ENCODE measurements around the gene FAF1. TPM values are rescaled to one million over a fixed set of nuclear protein-coding genes. Genes with fewer than 3 reads are reported as not detected.

The FAF1 gene
- total and polyA plus RNA-seq, 2 donors (not counting 3 experiments of a cell fraction or from before 2014, with no cell fraction given): 9.0 to 57.6 TPM

GRCh38 chr1:50427086-50427817 lies 532.8 kb downstream of the FAF1 start:
- Histone ChIP-seq H3K27ac (ENCODE audit: insufficient read depth, low read depth, low read length) (no peak overlapping the region), H3K79me2 (ENCODE audit: control insufficient read depth, insufficient read depth, low read length) (no peaks in the 10 kb centered on the region), H3K9me3 (replicated peaks; ENCODE audit: control insufficient read depth, insufficient read depth, low read length) (no peaks in the 10 kb centered on the region), H2AFZ (ENCODE audit: low read depth, low read length) (no peak overlapping the region), H3K9me1 (replicated peaks; ENCODE audit: control insufficient read depth, extremely low read depth, insufficient read depth, low read length) (no peaks in the 10 kb centered on the region), H3K4me2 (ENCODE audit: insufficient read depth, low read length) (no peak overlapping the region), H3K4me3 (replicated peaks in 1 of 3; ENCODE audit: insufficient read depth in 1 of 3, low read depth in 1 of 3, low read length in 3 of 3) (no peak overlapping the region), H3K9ac (replicated peaks; ENCODE audit: extremely low read depth, insufficient read depth, low read length) (no peak overlapping the region), H3K4me1 (ENCODE audit: control insufficient read depth, extremely low read depth, insufficient read depth, low read length) (peaks cover 3% of the 10 kb centered on the region), H3K27me3 (ENCODE audit: control insufficient read depth in 2 of 2, insufficient read depth in 2 of 2, low read length in 2 of 2) (peaks cover 87 to 100% of the 10 kb centered on the region in 2 experiments), H3K36me3 (ENCODE audit: control insufficient read depth in 2 of 2, extremely low read depth in 1 of 2, insufficient read depth in 2 of 2, low read length in 2 of 2) (no peaks in the 10 kb centered on the region), H4K20me1 (replicated peaks; ENCODE audit: control insufficient read depth, extremely low read depth, insufficient read depth, low read length) (no peaks in the 10 kb centered on the region)
- BruUV-seq (replicated peaks): no TSS peak
- no peak for TF ChIP-seq CTCF (IDR thresholded peaks at IDR 0.05; ENCODE audit: extremely low read depth in 1 of 2, insufficient read depth in 1 of 2, low read depth in 1 of 2, low read length in 2 of 2)
- no peak for TF ChIP-seq POLR2AphosphoS5 (IDR thresholded peaks at IDR 0.05; ENCODE audit: insufficient read depth, low read depth, low read length)
- peak; percentile 100 for TF ChIP-seq EZH2 (IDR thresholded peaks at IDR 0.05; ENCODE audit: borderline replicate concordance, low read depth, low read length, severe bottlenecking)
- FAIRE-seq: no peak
- ChIA-PET CTCF (no interaction called here), POLR2A (no interaction called here)
- DNase-seq (ENCODE audit: low read depth, low spot score): no peak
- intact Hi-C loops (cut with micrococcal nuclease) (loop anchor here (5.0 kb wide), 1 partner anchor 550 kb away; no protein-coding TSS in a partner anchor), dilution Hi-C loops (cut with MboI; ENCODE audit: extremely low pct_ligation_motif_present, low sequenced_read_pairs) (no loop called here)

- dilution Hi-C loops (cut with MboI; ENCODE audit: extremely low pct_ligation_motif_present, low sequenced_read_pairs): no loop called here
- BruUV-seq (replicated peaks): no TSS peak
- Histone ChIP-seq H3K4me3 (replicated peaks in 1 of 3; ENCODE audit: insufficient read depth in 1 of 3, low read depth in 1 of 3, low read length in 3 of 3) (no peak overlapping the region), H2AFZ (ENCODE audit: low read depth, low read length) (no peak overlapping the region), H4K20me1 (replicated peaks; ENCODE audit: control insufficient read depth, extremely low read depth, insufficient read depth, low read length) (no peaks in the 10 kb centered on the region), H3K4me1 (ENCODE audit: control insufficient read depth, extremely low read depth, insufficient read depth, low read length) (peaks cover 3% of the 10 kb centered on the region), H3K4me2 (ENCODE audit: insufficient read depth, low read length) (no peak overlapping the region), H3K79me2 (ENCODE audit: control insufficient read depth, insufficient read depth, low read length) (no peaks in the 10 kb centered on the region), H3K27ac (ENCODE audit: insufficient read depth, low read depth, low read length) (no peak overlapping the region), H3K9me1 (replicated peaks; ENCODE audit: control insufficient read depth, extremely low read depth, insufficient read depth, low read length) (no peaks in the 10 kb centered on the region), H3K9ac (replicated peaks; ENCODE audit: extremely low read depth, insufficient read depth, low read length) (no peak overlapping the region), H3K27me3 (ENCODE audit: control insufficient read depth in 2 of 2, insufficient read depth in 2 of 2, low read length in 2 of 2) (peaks cover 87 to 100% of the 10 kb centered on the region in 2 experiments), H3K9me3 (replicated peaks; ENCODE audit: control insufficient read depth, insufficient read depth, low read length) (no peaks in the 10 kb centered on the region), H3K36me3 (ENCODE audit: control insufficient read depth in 2 of 2, extremely low read depth in 1 of 2, insufficient read depth in 2 of 2, low read length in 2 of 2) (no peaks in the 10 kb centered on the region)
- FAIRE-seq (no peak), DNase-seq (ENCODE audit: low read depth, low spot score) (no peak)
- POLR2A ChIA-PET: no interaction called here
- intact Hi-C loops (cut with micrococcal nuclease): loop anchor here (5.0 kb wide), 1 partner anchor 551 kb away; no protein-coding TSS in a partner anchor
- no peak for TF ChIP-seq CTCF (IDR thresholded peaks at IDR 0.05; ENCODE audit: extremely low read depth in 1 of 2, insufficient read depth in 1 of 2, low read depth in 1 of 2, low read length in 2 of 2)
- no peak for TF ChIP-seq GATA2 (IDR thresholded peaks at IDR 0.05; ENCODE audit: insufficient read depth, insufficient read length, low read depth, low read length)
- no peak for TF ChIP-seq POLR2AphosphoS5 (IDR thresholded peaks at IDR 0.05; ENCODE audit: insufficient read depth, low read depth, low read length)
- no peak for TF ChIP-seq MYC (IDR thresholded peaks at IDR 0.05; ENCODE audit: low read depth, low read length)
- TF ChIP-seq JUN (IDR thresholded peaks at IDR 0.05; ENCODE audit: borderline replicate concordance, insufficient read depth, insufficient read length, low read depth): no peak
- TF ChIP-seq MAX (IDR thresholded peaks at IDR 0.05; ENCODE audit: insufficient read depth, insufficient read length): no peak
- no peak for TF ChIP-seq EZH2 (IDR thresholded peaks at IDR 0.05; ENCODE audit: borderline replicate concordance, low read depth, low read length, severe bottlenecking)
- TF ChIP-seq FOS (IDR thresholded peaks at IDR 0.05; ENCODE audit: borderline replicate concordance, insufficient read depth, low read length): no peak
- TF ChIP-seq POLR2A (IDR thresholded peaks at IDR 0.05; ENCODE audit: low read depth, low read length): no peak
- CTCF ChIA-PET: no interaction called here
Measured at GRCh38 chr1:50426702-50427085, 533.4 kb downstream of the FAF1 start.
